CD4-positive, alpha-beta T cell treated with Interleukin-4 for 1 hour (primary cell): ENCODE data around the gene PLXNA2.

ENCODE experiments used
- DNase-seq, 2 donors: peaks; one replicate each; pipeline ENCODE4 v3.0.0-alpha.2; 2020 to 2022

The PLXNA2 gene

GRCh38 chr1:208009303-208009702, 234.9 kb downstream of the PLXNA2 start:
- no peak for DNase-seq

GRCh38 chr1:208008534-208008933, 235.7 kb downstream of the PLXNA2 start:
- no peak for DNase-seq

GRCh38 chr1:208007938-208008342, 236.2 kb downstream of the PLXNA2 start:
- no peak for DNase-seq

GRCh38 chr1:208007319-208007937, 236.8 kb downstream of the PLXNA2 start:
- DNase-seq, result no peak

GRCh38 chr1:208006258-208006920, 237.8 kb downstream of the PLXNA2 start:
- DNase-seq, result no peak

- DNase-seq, result no peak
Observed at GRCh38 chr1:208004851-208005250, 239.3 kb downstream of the PLXNA2 start.

GRCh38 chr1:208003241-208003640, 240.9 kb downstream of the PLXNA2 start:
- DNase-seq, result no peak

- no peak for DNase-seq
Observed at GRCh38 chr1:208002672-208003071, 241.5 kb downstream of the PLXNA2 start.

- no peak for DNase-seq
Observed at GRCh38 chr1:208002078-208002477, 242.1 kb downstream of the PLXNA2 start.

GRCh38 chr1:208000504-208000903, 243.7 kb downstream of the PLXNA2 start:
- no peak for DNase-seq

GRCh38 chr1:207999972-208000371, 244.2 kb downstream of the PLXNA2 start:
- DNase-seq, result no peak

- DNase-seq, result no peak
Observed at GRCh38 chr1:207999274-207999915, 244.8 kb downstream of the PLXNA2 start.

- no peak for DNase-seq
Observed at GRCh38 chr1:207998691-207999090, 245.5 kb downstream of the PLXNA2 start.

- DNase-seq, result peak; percentile 37 to 46
Observed at GRCh38 chr1:207997486-207998268, 246.5 kb downstream of the PLXNA2 start.

GRCh38 chr1:207996636-207997035, 247.5 kb downstream of the PLXNA2 start:
- DNase-seq, result no peak

GRCh38 chr1:207995576-207995975, 248.6 kb downstream of the PLXNA2 start:
- no peak for DNase-seq

GRCh38 chr1:207993477-207994445, 250.4 kb downstream of the PLXNA2 start:
- DNase-seq, result no peak

- no peak for DNase-seq
Observed at GRCh38 chr1:207992677-207993236, 251.4 kb downstream of the PLXNA2 start.

- no peak for DNase-seq
Observed at GRCh38 chr1:207991583-207992026, 252.6 kb downstream of the PLXNA2 start.

GRCh38 chr1:207990876-207991582, 253.2 kb downstream of the PLXNA2 start:
- no peak for DNase-seq

GRCh38 chr1:207990455-207990854, 253.7 kb downstream of the PLXNA2 start:
- no peak for DNase-seq
